Kidney capillary endothelial cell (primary cell): ENCODE data around the gene DIPK1C.

ENCODE experiments used
- DNase-seq: peaks from one replicate; pipeline ENCODE4 v3.0.0-alpha.2; 2018; ENCODE audit warnings: low spot score

DIPK1C gene

GRCh38 chr18:74482697-74483096 lies 25.6 kb upstream of the DIPK1C start:
- DNase-seq, result no peak

- DNase-seq, result no peak
These were observed 23.1 kb upstream of the DIPK1C start for GRCh38 chr18:74480149-74480651.

DNA sequence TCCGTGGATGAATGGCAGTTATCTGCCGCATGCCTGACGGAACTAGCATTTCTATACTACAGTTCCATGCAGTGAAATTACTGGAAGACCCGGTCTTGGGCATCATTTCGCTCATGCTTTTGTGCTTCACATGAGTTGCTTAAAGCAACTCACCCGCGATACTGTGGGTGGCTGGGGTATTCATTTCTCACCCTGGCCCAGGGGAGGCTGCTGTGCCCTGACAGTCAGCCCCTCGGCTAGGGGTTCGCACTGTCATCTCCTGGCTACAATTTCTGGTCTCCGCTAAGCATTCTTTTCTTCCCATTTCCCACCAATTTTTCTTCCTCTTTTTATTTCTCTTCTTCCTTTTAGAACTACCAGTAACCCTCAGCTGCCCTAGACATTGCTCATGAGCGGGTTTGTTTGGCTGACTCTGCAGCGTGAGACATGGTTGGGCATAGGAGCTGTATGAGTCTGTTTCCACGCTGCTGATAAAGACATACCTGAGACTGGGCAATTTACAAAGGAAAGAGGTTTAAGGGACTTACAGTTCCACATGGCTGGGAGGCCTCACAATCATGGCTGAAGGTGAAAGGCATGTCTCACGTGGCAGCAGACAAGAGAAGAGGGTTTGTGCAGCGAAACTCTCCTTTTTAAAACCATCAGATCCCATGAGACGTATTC lies 22.5 kb upstream of the DIPK1C start:
- no peak for DNase-seq

DNA sequence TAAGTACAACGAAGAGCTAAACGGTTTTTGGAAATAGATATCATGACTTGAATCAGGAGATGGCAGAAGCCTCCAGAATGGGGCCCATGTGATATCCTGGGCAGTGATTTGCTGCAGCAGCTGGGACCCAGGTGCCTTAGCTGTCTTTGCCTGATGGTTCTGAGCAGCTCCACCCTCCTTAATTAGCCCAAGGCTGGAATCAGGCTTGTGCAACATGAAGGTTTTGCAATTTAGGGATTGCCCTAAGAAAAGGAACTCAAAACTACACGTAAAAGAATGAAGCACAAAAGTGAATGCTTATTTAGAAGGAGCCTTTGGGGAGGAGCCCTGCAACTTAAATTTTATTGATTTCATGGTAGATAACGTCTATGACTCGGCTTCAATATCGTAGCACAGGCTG lies 21.8 kb upstream of the DIPK1C start:
- no peak for DNase-seq

DNA sequence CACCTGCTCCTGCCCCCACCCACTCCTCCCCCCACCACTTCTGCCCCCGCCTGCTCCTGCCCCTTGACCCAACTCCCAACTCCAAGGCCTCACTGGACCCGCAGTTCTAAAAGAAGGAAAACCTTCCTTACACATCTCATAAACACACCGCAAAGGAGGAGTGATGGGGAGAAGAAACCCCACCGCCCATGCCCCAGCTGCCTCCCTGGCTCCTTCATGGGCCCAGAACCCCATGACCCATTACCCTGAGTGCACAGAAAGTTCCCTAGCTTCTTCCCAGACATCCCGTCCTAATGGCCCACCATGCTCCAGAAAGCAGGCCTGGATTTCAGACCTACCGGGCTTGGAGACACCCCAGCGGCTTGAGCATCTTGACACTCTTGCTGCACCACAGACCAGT lies 21.2 kb upstream of the DIPK1C start:
- DNase-seq, result no peak

DNA sequence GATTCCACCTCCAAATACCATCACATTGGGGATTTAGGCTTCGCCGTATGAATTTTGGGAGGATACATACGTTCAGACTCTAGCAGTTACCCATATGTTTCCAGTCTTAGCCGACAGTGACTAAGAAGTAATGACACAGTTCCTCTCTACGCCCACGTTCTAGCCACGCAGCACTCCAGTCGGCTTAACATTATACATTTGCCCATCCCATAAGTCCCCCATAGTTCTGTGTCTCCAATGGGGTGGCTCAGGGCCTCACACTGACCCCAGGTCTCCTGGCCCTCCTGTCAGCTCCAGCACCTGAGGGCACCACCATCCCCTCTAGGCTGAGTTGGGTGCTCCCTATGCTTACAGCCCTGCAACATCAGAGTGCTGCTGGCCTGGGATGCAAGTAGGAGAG lies 20.7 kb upstream of the DIPK1C start:
- DNase-seq, result no peak

DNA sequence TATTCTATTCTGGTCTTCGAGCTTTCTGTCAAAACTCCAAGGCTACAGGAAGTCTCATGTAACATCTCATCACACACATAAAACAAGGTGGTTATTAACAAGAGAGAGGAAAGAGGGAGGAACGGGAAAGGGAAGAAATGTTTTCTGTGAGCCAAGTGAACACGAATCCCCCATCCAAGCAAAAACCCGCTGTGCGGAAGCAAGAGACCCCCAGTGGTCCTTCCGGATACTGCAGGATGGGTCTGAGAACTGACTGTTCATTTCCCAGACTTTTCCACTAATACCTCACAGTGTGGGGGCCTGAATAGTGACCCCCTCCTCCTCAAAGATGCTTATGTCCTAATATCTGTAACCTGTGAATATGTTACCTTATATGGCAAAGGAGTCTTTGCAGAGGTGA lies 19.0 kb upstream of the DIPK1C start:
- DNase-seq, result peak; percentile 31

DNA sequence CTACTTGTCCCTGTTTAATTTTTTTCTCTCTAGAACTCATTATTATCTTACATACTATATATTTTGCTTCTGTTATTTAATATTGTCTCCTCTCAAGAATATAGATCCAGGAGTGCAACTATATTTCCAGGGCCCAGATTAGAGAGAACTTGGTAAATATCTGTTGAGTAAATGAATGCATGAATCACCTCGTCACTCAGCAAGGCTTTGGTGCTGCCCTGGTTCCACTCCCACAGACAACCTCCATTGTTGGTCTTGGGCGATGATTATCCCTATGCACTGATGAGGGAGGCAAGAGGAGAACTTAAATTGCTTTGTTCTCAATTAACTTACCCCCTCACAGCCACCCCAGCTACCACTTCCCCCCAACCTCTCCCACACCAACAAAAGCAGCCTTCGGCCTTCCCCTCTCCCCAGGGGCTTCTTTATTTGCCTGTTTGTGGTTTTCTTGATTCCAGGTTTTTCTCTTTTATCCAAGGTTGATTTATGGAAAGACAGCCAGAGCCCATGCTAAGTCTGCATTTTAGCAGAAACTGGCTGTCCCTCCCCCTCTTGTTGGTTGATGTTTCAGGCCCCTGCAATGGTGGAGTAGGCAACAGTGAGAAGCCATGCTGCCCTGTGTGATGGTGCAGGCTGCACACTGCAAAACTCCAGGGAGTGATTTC lies 17.0 kb upstream of the DIPK1C start:
- DNase-seq, result no peak

DNA sequence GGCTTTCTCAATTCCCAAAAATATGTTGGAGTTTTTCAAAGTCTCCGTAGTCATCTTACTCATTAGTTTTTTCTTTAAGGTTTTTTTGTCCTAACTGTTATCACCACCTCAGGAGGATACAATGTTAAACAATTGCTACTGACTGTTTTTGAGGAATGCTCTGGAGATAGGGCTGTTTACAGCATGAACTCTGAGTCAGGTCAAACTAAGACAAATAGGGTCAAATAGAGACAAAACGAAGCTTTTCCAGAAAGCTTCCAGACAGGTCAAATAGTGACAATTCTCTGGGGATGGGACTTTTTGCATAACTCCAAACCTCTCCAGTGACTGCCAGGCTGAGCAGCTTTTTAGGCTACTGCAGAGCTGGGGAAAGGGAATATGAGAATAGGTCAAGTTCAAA lies 15.2 kb upstream of the DIPK1C start:
- no peak for DNase-seq

GRCh38 chr18:74468547-74469061 lies 11.5 kb upstream of the DIPK1C start:
- peak; percentile 60 for DNase-seq

GRCh38 chr18:74465775-74466174 lies 8.7 kb upstream of the DIPK1C start:
- no peak for DNase-seq

- DNase-seq, result no peak
These were observed 6.9 kb upstream of the DIPK1C start for GRCh38 chr18:74463983-74464382.

DNA sequence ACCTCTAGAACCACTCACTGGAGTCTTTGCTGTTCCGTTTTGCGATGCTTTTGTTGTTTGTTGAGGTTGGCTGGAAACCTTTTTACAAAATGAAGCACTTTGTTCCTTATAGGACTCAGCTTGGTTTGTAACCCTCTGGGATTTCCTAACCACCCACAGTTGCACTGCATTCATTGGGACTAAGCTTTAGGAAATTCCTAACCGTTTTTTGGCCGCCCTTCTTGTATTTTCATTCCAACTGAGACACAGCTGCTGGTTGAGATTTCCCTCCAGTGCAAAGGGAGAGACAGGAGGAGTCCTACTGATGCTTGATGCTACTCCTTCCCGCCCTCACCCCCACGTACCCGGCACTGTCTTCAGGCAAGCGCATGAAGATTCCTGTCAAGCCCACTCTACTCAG lies 6.1 kb upstream of the DIPK1C start:
- no peak for DNase-seq

DNA sequence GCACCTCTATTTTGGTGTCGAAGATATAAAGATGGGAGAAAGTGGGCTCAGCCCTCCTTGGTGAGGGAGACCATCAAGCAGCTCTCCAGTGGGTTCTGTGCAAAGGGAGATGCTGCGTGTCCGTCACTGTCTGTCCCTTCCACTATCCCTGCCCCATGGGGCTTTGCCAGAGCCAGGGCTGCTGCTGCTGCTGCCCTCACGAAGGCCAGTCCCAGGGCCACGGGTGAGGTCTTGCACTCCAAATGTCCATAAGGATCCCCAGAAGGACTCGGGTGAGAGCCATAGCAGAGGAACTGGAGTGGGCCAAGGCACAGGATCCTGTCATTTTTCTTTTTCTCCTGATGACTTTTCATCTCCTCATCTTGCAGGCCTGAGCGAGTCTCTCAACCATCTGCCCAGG lies 3.7 kb upstream of the DIPK1C start:
- DNase-seq, result no peak

GRCh38 chr18:74459889-74460288 lies 2.8 kb upstream of the DIPK1C start:
- DNase-seq, result no peak

GRCh38 chr18:74457725-74458421 lies 765 bp upstream of the DIPK1C start:
- DNase-seq, result no peak

DNA sequence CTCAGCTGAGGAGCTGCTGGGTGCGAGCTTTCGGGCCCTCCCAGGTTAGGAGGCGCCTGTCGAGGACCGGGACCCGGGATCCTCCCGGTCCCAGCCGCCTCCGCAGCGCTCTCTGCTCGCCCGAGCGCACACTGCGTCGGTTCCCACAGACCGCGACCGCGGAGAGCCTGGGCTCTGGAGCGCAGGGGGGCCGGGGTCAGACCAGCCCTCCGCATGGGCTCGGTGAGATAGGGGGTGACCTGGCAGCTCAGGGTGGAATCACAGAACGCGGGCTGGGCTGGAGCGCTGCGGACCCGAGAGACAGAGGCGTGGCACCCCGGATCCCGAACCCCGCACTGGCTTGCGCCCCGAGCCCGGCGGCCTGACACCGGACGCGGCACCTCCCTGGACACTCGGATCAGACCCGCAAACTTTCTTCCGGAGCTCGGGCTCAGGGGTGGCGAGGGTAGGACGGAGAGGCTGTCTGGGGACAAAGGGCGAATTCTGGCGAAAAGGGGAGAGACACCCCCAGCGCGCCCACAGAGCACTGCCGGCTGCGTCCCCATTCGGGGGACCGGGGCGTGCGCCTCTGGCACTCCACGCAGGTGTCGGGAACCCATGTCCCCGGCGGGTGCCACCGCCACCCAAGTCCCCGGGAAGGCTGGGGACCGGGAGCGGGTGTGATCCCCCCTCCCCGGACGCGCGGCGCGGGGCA lies 612 bp downstream of the DIPK1C start:
- DNase-seq, result no peak

DNA sequence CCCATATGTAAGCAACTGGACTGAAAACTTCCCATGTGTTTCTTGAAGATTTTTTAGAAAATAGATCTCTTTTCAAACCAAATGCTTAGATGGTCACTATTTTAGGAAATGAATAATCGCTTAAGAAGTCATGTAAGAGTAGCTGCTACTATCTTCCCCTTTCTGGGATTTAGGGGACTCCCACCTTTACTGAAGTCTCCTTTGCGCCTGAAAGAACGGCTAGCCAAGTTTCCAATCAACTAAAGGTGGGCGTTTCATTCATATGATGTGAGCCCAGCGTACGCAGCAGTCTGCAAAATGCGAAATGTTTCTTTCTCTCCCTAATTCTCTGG lies 1.1 kb downstream of the DIPK1C start:
- DNase-seq, result no peak

GRCh38 chr18:74455386-74455785 lies 1.7 kb downstream of the DIPK1C start:
- DNase-seq, result no peak

GRCh38 chr18:74454279-74454751 lies 2.8 kb downstream of the DIPK1C start:
- no peak for DNase-seq

- no peak for DNase-seq
These were observed 3.4 kb downstream of the DIPK1C start for GRCh38 chr18:74453642-74454198.

GRCh38 chr18:74453016-74453566 lies 4.0 kb downstream of the DIPK1C start:
- DNase-seq, result no peak
